ENCODE measurements around the gene NR2F1-AS1.

The NR2F1-AS1 gene

GRCh38 chr5:93580927-93581445 is at the start of gene NR2F1-AS1:
Gene NR2F1-AS1 (minus strand): TSS chr5:93581219.
- no peak for DNase-seq (ENCODE audit: low read depth)

GRCh38 chr5:93626801-93627200 is 45.8 kb upstream of the NR2F1-AS1 start:
- no peak for DNase-seq (ENCODE audit: low read depth)

GRCh38 chr5:93623153-93623552 is 42.1 kb upstream of the NR2F1-AS1 start:
- no peak for DNase-seq (ENCODE audit: low read depth)

GRCh38 chr5:93622240-93622885 is 41.3 kb upstream of the NR2F1-AS1 start:
- DNase-seq (ENCODE audit: low read depth): no peak

DNA sequence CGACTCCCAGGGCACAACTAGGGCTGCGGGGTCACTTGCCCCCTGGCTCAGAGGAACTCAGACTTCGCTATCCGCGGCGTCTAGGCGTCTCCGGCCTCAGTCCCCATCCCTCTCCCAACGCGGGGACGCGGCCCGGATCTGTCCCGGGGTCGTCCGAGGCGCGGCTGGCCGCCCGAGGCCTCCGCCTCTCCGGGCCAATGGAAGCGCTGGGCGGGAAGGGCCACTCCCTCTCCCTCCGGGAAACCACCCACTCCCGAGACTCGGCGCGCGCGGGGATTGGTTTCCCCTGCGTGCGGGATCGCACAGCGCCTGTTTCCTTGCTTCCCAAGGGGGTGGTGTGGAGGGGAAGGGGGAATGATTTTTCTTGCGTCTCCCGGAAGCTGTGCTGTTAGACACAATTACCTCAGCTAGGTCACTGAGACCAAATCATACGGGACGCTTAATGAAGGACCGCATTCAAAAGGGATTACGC is 40.3 kb upstream of the NR2F1-AS1 start:
- DNase-seq (ENCODE audit: low read depth): no peak

DNA sequence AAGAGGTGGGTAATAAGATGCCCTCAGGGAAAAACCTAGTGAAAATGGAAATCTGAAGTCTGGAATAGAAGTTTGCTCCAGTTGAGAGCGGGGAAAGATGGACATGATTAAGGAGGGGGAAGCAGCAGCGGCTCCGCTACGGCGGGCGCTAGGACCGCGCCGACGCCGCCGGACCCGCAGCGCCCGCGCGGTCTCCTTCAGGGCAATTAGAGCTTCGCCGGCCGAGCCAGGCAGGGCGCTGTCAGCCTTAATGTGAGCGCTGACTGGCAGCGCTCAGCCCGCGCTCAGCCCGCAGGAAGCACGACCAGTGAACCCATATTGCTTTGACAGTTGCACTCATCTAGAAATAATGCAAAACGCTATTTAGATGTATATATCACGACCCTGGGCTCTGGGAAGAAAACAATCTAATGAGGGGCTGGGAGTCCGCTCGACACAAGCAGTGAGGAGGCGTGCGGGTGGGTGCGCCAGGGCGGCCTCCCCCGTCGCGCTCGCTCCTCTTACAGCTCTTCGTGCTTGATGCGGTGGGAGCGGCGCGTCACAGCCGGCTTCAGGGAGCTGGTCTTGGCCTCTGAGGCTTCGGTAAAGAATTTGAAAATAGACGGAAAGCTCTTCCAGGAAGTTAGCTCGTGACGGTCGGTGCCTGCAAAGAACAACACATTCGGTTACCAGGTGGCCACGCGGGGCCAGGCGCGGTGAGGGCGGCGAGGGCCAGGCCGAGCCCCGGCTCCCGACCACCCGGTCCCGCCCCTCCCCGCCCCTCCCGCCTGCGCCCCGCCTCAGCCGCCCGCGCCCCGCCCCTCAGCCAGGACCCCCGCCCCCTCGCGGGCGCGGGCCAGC is 39.7 kb upstream of the NR2F1-AS1 start:
- DNase-seq (ENCODE audit: low read depth): no peak

- no peak for DNase-seq (ENCODE audit: low read depth)
Observed at GRCh38 chr5:93616538-93617174, 35.6 kb upstream of the NR2F1-AS1 start.

- no peak for DNase-seq (ENCODE audit: low read depth)
Observed at GRCh38 chr5:93612855-93613243, 31.8 kb upstream of the NR2F1-AS1 start.

- DNase-seq (ENCODE audit: low read depth): no peak
Observed at GRCh38 chr5:93611976-93612854, 31.2 kb upstream of the NR2F1-AS1 start.

DNA sequence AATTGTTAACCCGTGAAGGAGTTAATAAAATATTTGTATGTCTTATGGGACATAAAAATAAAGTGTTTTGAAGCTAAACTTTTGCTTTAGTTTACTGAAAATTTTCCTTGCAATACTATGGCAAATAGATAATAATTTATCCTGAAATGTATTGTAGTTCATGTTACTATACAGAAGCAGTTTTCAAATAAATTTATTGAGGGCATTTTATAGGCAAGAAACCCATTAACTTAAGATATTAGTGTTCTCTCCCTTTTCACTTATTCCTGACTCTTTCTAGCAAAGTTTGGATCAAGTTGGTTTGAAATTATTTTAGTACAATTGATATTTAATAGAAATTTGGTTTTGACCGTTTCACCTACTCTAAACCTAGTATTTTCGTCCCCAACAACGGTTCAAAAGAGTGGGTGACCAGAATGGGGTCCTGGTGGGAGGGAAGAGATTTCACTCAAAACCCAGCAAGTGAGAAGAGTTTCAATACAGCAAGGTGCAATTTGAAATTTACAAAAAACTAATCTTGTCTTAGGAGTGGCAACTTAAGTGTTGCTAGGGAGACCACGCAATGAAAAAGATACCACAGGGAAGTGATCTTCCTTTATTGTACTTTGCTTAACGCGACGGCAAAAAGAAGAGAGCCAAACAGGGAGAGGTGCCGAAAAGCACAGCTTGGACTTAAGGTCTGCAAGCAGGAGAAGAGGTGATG is 30.4 kb upstream of the NR2F1-AS1 start:
- no peak for DNase-seq (ENCODE audit: low read depth)

GRCh38 chr5:93610581-93611272 is 29.7 kb upstream of the NR2F1-AS1 start:
- no peak for DNase-seq (ENCODE audit: low read depth)

DNA sequence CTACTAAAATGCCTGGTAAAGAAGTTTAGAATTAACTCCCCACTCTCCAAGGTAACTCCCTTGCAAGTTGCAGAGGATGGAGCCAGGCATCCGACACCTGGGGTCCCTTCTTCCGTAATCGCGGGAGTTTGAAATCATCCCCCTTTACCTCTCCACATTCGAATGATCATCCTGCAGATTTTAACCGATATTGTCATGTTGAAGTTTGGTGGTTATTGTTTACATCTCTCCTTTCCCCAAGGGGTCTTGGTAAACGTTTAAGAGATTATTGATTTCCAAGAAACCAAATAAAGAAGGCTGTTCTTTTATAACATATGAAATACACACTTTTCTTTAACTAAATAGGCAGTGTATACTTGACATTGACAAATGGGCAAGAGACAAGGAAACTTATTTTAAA is 28.7 kb upstream of the NR2F1-AS1 start:
- no peak for DNase-seq (ENCODE audit: low read depth)

GRCh38 chr5:93608855-93609254 is 27.8 kb upstream of the NR2F1-AS1 start:
- DNase-seq (ENCODE audit: low read depth): no peak

DNA sequence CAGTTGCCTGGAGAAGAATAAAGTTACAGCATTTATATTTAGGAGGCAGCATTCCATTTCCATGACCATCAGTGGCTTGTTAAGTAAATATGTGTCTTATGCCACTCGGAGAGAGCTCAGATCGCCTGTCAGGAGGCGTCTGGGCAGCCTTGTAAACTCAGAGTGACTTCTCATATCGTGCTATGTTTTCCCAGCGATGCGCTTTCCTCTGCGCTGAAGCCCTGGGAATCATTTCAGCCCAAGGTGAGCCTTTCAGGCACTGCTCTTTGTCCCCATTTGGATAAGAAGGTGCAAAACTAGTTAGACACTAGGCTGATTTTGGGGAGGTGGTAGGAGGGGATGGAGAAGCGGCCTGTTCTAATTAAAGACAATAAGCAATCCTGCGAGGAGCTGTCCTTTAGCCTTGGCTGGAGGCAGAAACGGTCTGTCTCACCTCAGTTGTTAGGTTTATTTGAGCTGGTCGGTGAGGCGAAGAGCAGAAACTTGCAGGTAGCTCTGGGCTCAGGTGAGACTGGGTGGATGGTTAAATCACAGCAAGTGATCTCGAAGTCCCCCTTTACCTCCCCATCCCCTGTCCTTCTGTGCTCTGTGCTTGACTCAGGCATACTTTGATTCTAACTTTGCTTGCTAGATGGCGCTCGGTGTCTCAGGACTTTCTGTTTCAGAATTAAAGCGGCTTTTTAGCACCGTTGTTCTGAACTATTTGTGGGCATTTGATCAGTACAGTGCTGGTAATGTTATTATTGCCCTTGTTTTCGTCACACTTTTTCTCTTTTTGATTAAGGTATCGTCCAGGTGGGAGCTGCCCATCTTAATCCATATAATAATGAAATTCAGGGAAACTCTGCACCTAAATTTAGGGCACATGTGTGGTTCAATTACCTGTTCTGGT is 26.6 kb upstream of the NR2F1-AS1 start:
- no peak for DNase-seq (ENCODE audit: low read depth)

DNA sequence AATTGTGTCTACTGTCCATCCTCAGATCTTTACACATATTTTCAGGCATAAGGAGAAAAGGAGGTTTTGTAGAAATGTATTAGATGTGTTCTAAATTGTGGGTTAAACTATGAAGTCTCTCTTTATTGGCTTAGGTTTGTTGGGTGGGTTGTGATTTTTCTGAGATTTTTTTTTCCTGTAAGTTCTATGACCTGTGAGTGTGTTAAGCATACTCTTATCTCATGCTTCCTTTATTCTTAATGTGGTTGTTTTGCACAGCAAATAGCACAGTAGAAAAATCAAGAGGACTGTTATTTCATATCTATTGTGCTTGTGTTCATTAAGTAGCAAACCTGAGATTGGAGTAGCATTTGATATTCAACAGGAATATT is 25.3 kb upstream of the NR2F1-AS1 start:
- no peak for DNase-seq (ENCODE audit: low read depth)

DNA sequence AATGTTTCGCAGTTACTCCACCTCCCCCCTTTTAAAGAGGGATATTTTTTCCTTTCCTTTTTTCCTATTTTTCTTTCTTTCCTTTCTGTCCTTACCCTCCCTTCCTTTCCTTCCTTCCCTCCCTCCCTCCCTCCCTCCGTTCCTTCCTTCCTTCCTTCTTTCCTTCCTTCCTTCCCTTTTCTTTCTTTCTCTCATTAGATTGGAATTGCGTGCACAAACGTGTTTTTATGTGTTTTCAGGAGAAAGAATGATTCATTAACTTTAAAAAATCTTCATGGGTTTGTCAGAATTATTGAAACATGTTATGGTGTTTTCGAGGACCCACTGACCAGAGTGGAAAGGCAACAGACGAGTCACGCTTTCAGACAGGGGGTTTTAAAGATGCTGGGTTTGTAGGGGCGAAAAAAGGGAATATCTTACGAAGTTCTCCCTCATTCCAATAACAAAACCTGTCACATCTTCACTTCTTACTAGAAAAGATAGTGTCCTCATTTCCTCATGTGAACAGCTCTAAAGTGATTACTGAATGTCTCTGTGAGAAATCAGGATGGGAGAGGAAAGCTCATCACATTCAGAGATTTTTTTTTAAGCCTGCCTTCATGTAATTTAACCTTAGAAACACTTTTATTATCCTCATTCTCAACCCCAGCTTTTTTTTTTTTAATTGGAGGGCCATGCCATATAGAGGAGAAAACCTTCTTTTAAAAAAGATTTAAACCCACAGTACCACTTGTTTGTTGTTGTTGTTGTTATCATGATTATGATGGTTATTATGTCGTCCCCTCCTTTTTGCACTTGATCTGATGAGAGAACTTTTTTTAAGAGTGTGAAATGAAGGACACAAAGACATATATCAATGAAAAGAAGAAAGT is 23.9 kb upstream of the NR2F1-AS1 start:
- DNase-seq (ENCODE audit: low read depth): no peak

DNA sequence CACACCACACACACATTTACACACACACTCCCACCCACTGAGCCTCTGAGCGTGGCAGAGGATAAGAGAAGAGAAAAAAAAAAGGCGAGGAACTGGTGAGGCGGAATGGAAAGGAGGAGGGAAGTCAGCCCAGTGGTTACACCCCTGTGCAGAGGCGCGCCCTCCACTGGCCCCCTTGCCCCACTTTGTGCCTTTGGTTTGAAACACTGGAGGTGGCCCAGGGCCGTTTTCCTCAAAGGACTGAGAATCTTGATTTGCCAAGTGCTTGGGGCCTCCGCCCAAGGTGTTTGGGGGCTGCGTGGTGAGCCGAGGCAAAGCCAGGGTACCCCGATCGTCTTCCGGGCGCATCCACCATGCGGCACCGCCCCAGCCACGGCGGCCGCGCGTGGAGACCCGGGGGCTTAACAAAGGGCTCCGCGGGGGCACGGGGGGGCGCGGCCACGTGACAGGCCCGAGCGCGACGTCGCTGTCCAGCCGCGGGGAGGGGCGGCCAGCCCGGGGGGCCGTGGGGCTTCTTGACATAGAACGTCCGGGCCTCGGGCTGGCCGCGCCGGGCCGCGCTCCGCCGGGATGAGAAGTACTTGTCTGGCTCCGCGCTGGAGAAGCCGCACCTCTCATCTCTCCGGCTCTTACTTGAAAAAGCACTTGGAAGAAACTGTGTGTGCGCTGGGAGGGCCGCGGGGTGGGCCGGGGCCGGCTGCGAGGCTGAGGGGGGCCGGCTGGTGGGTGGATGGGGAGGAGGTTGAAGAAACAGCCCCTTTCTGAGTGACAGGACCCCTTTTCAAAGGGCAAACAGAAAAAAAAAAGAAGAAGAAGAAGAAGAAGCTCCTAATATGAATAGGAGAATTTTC is 23.0 kb upstream of the NR2F1-AS1 start:
- DNase-seq (ENCODE audit: low read depth): no peak
